Measurements from ENCODE around the gene PDE11A.

Gene PDE11A

GRCh38 chr2:177592397-177592796 is 480.2 kb downstream of the PDE11A start:
- no peak for DNase-seq

- DNase-seq = no peak
Observed at GRCh38 chr2:177589186-177589585, 483.4 kb downstream of the PDE11A start.

DNA sequence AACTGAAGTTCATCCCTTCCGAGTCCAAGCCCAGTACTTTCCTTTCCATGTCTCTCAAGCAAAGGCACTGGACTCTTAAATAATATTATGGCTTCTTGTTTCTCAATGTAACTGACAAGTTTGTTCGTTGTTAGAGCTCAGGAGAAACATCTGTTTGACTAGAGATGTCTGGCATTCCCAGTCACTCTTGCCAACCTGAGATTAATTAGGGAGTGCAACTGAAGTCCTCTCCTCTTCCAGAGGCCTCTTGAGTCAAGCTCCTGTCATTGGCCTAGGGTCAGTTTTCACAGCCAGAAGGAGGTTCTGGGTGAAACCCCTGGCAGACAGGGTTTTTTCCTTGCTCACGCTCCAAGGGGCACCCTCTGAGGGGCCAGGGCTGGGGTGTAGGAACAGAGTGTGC is 483.9 kb downstream of the PDE11A start:
- DNase-seq = no peak

DNA sequence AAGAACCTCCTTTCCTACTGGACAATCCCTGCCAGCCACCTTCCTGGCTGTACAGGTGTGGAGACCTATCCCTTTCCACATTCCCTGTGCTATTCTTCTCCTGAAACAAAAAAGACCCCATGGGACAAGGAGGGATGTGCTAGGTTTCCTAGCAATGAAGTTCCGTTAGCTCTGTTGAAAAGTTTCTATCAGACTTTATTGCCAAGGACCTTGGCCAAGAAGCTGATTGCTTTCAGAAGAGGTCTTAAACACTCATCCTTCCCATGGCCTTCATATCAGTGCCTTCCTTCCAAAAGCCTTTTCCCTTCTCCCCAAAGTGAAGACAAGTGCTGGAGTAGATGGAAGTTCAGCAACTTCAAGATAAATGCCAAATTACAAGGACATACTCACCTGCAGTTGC is 485.2 kb downstream of the PDE11A start:
- DNase-seq = no peak

- no peak for DNase-seq
Observed at GRCh38 chr2:177586154-177586553, 486.4 kb downstream of the PDE11A start.

DNA sequence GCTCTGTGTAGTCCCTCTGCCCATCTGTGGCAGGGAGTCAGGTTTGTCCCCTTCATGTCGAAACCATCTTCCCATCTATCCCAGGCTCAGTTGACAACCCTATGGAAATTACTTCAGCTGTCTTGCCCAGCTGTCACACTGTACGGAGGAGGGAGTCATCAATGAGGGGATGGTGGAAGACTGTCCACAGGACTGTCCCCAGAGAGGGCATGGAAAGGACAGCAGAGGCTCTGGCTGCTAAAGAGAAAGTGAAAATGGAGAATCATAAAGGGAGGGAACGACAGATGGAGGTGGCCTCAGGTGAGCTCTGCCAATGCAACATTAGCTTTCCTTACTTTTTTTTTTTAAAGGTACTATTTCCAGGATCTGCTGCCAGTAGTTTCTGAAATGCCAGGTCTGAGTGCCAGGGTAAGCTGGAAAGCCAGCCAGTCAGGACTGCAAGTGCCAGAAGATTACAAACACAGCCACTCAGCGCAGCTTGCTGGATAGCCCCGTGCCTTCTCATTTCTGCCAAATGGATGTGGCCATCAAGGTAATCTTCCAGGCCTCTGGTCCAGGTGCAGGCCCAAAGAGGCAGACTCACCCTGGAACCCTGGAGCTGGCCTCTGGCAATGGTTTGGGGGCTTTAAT is 487.2 kb downstream of the PDE11A start:
- no peak for DNase-seq

GRCh38 chr2:177584030-177584692 is 488.4 kb downstream of the PDE11A start:
- no peak for DNase-seq

DNA sequence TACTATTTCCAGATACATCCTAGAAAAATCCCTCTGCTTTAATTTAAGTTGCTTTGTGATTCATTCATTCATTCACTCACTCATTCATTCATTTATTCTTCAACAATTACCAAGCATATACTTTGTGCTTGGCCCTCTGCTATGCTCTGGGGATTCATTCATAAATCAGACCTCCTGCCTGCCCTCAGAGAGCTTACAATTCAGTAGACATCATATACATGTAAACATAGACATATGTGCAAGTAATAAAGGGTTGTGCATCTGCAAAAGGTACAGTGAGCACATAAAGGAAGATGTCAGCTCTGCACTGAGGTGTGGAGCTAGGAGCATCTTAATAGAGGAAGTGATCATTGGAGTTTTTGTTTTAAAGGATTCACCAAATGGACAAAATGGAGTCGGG is 490.6 kb downstream of the PDE11A start:
- DNase-seq = no peak

DNA sequence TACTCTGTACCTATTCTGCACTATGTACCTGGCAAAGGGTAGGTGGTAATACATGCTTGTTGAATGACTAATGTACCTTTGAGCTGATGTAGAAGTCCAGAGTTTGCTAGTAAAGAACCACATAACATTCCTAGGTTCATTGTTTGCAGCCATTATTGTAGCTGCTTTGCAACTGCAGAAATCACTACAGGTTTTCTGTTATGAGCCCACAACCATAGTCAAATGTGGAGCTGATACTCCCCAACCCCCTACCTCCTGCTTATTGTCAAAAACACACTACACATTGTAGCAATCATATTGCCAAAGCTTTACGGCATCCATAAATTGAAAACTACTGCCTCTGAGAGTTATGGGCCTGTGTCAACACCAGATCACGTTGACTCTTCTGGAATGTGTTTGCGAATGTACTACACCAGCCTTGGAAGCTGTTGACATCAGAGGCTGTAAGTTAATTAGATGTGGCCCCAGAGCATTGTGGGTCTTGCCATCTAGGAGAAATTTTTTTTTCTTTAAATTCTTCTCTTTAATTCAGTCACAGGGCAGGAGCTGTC is 493.0 kb downstream of the PDE11A start:
- no peak for DNase-seq

GRCh38 chr2:177578454-177578853 is 494.1 kb downstream of the PDE11A start:
- DNase-seq = no peak

DNA sequence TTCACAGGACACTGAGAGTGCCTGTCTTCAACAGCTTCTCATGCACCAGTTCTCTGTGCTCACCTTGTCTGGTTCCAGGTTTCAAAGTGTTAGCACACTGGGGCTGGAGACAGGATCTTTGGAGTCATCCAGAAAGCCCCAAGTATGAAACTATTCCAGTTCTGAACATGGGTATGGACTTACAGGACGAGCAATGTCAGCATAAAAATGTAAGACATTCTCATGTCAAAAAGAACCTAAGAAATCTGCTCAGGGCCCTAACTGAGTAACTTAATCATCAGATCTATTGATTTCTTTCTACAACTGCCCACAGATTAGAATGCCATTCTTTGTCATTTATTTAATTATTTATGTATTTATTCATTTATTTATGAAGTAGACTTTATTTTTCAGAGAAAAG is 495.5 kb downstream of the PDE11A start:
- no peak for DNase-seq

DNA sequence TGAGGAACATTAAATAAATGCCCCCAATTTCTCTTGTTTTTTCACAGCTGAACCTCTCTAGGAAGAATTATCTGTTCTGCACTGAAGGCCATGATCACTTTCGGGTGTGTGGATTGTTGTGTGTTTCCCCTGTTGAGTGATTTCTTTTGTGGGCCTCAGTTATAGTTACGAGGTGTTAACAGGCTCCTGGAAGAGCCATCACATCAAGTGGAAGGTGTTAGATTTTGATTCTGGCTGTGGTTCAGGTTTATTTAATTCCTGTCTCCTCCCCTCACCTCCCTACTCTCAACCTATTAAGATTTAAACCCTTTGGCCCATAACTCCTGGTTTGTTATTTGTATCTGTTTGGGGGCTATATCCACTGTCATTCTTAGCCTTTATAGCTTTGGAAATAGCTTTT is 497.2 kb downstream of the PDE11A start:
- DNase-seq = no peak

GRCh38 chr2:177574356-177574755 is 498.2 kb downstream of the PDE11A start:
- no peak for DNase-seq

All from NCI-H510A treated with DMSO at 0.1 percent for 48 hours (cell line).